Amniotic epithelial cell (primary cell): Measurements from ENCODE around the gene PILRB.
"Not testable (repeated sequence)": the region's sequence is repeated elsewhere in the genome, so short reads cannot be mapped to it uniquely, and the experiment has no call there.

Experiments
- DNase-seq: peaks from one replicate; pipeline ENCODE4 v3.0.0-alpha.2; 2010; ENCODE audit warnings: low read depth

PILRB gene

GRCh38 chr7:100358027-100358856, at the start of gene PILRB:
PILRB (plus strand) TSS chr7:100358117; CDS start chr7:100358303, 186 bp downstream.
- DNase-seq: no peak

GRCh38 chr7:100318329-100318728, 39.6 kb upstream of the PILRB start:
- not testable (repeated sequence) for DNase-seq

DNA sequence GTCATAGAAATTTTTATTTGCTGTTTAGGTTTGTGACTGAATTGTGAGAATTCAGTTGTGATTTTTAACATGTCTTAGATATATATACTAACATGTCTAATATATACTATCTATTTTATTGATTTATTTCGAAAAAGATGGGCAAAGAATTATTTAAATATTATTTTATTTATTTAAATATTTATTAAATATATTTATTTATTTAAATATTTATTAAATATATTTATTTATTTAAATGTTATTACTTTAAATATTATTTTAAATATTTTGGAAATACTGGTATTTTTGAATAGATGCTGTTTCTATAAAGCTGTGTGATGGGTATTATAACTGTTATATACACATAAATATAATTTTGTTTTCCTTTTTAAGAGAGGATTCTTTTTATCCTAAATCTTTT, 36.3 kb upstream of the PILRB start:
- DNase-seq: not testable (repeated sequence)

- not testable (repeated sequence) for DNase-seq
Observed at GRCh38 chr7:100324194-100324593, 33.7 kb upstream of the PILRB start.

- not testable (repeated sequence) for DNase-seq
Observed at GRCh38 chr7:100325671-100326070, 32.2 kb upstream of the PILRB start.

DNA sequence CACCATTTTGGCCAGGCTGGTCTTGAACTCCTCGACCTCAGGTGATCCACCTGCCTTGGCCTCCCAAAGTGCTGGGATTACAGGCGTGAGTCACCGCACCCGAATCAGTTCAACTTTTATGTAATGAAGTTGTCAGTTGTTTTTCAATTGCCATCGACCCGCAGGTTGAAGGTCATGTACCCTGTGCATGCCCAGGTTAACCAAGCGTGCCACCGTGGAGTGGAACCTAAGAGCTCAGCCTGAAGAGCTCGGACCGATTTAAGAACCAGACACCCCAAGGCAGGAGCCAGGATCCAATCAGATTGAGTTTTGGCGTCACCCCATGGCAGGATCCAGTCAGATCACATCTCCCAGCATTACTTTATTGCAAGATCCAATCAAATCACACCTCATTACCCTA, 31.0 kb upstream of the PILRB start:
- not testable (repeated sequence) for DNase-seq

GRCh38 chr7:100335566-100336466, 22.1 kb upstream of the PILRB start:
- peak; percentile 92 for DNase-seq

DNA sequence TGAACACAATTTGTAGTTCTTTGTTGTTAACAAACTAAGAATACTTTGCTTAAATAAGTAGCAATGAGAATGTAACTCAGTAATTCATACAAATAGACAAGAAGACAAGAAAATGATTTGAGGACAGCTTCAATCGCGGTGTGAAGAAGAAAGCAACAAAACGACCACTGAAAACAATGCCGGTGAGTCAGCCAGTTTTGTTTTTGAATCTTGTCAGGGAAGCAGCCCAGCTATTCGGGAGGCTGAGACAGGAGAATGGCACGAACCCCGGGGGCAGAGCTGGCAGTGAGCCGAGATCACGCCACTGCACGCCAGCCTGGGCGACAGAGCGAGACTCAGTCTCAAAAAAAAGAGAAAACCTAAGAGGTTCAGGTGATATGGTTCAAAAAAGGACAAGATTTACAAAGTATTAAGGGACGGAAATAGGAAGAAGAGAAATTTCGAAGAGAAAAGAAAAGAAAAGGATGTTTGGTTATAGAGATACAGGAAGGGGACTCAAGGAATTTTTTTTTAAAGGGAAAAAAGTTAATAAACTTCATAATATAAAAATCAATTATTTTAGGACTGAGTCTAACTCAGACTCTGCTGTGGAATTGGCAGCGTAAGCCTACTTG, 19.7 kb upstream of the PILRB start:
- not testable (repeated sequence) for DNase-seq

- not testable (repeated sequence) for DNase-seq
Observed at GRCh38 chr7:100341286-100341685, 16.6 kb upstream of the PILRB start.

DNA sequence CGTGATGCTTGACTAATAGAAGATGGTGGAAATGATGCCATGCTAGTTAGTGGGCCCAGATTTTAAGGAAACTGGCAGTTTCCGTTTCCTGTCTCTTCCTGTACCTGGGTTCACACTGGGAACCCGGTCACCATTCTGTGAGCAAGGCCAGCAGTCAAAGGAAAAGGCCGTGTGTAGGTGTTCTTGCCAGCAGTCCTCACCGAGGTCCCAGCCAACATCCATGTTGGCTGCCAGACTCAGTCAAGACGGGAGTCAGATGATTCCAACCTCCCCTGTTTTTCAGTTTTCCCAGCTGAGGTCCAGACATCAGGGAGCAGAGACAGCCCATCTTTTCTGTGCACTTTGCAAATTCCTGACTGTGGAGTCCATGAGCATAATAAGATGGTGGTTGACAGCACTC, 15.2 kb upstream of the PILRB start:
- no peak for DNase-seq

DNA sequence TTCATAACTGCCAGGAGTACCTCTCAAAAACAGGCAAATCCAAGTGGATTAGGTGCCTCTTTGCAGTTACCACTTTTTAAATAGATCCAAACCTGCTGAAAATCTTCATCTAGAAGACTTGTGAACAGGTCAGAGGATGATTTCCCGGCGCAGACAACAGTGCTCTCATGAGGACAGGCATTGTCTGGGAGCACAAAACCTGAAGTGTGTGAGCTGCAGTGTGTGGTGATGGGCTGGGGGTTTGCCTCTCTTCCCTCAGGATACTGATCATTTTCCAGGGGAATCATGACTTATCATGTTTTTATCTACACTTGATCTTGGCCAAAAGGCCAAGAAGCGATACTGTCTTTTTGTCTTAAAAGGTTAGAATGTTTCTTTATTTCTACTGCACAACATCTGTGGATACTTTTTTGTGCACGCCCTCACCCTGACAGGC, 13.8 kb upstream of the PILRB start:
- DNase-seq: not testable (repeated sequence)

GRCh38 chr7:100344560-100345287, 13.2 kb upstream of the PILRB start:
- peak; percentile 78 for DNase-seq

GRCh38 chr7:100345288-100345672, 12.6 kb upstream of the PILRB start:
- DNase-seq: peak; percentile 42

DNA sequence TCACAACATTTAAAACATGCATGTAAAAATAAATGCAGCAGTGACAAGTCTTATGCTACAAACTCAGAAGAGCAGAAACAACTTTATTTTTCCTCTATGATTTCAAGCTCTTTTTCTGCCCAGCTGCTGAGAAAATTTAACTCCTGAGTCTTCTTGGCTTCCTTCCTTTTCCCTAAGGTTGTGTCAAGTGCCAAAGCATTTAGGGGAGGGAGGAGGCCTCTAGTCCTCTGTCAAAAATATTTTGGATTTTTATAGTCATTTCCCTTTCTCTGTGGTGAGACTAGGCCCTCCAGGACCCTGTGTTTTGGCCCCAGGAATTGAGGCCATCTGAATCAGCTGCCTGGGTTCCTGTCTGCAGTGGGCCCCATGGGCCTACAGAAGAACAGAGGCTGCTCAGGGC, 11.0 kb upstream of the PILRB start:
- DNase-seq: no peak

DNA sequence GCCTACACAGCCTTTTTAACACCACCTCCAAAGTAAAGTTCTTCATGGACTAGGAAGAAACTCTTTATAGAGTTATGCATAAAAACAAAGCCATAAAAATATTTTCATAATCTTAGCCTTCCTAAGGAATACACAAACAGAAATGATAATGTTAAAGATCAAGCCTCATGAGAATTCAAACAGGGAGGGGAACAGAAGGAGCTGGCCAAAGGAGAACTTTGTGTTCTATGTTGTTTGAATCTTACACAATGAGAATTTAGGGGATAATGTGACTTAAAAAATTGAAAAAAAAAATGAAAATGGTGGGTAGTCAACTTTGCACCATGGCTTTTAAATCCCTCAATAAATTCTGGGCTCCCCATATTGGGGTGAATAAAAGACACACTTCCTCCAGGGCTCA, 9.1 kb upstream of the PILRB start:
- no peak for DNase-seq

- DNase-seq: no peak
Observed at GRCh38 chr7:100349757-100350156, 8.2 kb upstream of the PILRB start.

- no peak for DNase-seq
Observed at GRCh38 chr7:100351657-100352058, 6.3 kb upstream of the PILRB start.

DNA sequence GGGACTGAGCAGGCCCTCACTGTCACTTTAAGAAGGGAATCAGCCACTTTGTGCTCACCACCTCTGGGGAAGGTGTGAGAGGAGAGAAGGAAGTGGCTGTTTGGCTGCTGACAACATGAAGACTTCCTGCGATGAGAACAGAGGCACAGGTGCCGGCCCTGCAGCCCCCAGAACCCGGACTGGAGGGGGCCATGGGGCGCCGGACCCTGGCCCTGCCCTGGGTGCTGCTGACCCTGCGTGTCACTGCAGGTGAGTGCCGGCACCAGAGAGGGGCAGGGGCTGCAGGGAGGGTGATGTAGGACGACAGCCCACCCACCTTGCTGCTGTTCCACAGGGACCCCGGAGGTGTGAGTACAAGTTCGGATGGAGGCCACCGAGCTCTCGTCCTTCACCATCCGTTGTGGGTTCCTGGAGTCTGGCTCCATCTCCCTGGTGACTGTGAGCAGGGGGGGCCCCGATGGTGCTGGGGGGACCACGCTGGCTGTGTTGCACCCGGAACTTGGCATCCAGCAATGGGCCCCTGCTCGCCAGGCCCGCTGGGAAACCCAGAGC, 5.6 kb upstream of the PILRB start:
- DNase-seq: not testable (repeated sequence)

GRCh38 chr7:100352984-100353684, 4.8 kb upstream of the PILRB start:
- DNase-seq: no peak

GRCh38 chr7:100353685-100354330, 4.1 kb upstream of the PILRB start:
- no peak for DNase-seq
